RWPE1 (cell line): ENCODE results near the gene SFXN3.

Experiments
- CTCF ChIA-PET: fragments of 350-600 bp; sonication (Branson Sonifier 250); formaldehyde crosslinking; extraction: SDS; loops from one replicate; lab custom pipeline; 2021; lab: Yijun Ruan, JAX
- POLR2A ChIA-PET: fragments of 400-600 bp; formaldehyde crosslinking; extraction: SDS; loops from one replicate; lab custom pipeline; 2020; ENCODE audit warnings: antibody characterized with exemption; ENCODE audit not compliant: low non-redundant PET; lab: Yijun Ruan, JAX
- DNase-seq: peaks from one replicate; pipeline ENCODE4 v3.0.0; 2012; ENCODE audit warnings: low spot score
- H3K27ac ChIP-seq: fragments of 450-650 bp; 2 replicates; pipeline ENCODE4 v1.5.1; 2017
- CTCF ChIP-seq: fragments of 450-650 bp; conservative IDR thresholded peaks from 2 replicates; pipeline ENCODE4 v1.5.1; 2017; ENCODE audit warnings: low read depth, mild to moderate bottlenecking

The SFXN3 gene

GRCh38 chr10:101007099-101007711 is 23.8 kb upstream of the SFXN3 start:
- ChIA-PET CTCF (interaction anchor here (1.4 to 3.7 kb wide), 3 partner anchors 9 to 25 kb away, joined by 3 to 27 read pairs (median 19); partner anchors contain the start of gene LZTS2), POLR2A (interaction anchor here (1.1 kb wide), 1 partner anchor 9 kb away, joined by 3 read pairs; no protein-coding TSS in a partner anchor)
- peak overlapping the region; percentile 63 for H3K27ac ChIP-seq
- DNase-seq = no peak
- no peak for TF ChIP-seq CTCF

DNA sequence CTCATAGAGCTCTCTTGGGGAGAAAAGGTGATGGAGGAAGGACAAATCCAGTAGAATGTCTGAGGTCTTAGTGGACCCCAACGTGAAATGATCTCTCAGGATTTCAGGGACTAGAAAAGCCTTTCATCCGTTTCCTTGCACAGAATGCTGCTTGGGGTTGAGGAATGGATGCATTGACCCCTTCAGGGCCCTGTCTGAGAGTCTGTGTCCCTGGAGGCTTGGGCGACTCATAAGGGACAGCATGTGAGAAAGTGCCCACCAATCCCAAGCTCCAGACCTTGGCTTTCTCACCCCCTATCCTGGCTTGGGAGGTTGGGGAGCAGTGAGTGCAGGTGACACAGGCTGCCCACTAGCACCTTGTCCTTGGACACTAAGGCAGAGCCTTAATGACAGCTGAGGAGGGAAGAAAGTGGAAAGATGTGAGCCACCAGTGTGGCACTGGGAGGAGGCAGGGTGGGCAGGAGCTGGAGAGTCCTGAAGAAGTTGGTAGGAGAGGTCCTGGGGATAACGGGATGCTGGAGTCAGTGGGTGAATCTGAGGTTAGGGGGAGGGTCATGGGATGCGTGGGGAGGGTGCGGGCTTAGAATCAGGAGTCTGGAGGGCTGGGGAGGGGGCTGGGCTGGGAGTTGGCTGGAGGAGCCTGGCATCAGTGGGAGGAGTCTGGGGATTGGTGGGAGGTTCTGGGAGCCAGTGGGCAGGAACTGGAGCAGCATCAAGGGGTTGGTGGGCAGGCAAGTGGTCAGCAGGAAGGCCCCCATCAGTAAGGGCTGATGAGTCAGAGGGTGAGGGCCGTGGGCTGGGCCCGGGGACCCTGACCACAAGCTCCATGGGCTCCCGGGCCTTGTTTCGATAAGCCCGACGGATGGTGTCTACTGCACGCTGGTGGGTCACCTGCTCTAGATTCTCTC is 22.9 kb upstream of the SFXN3 start:
- POLR2A ChIA-PET = interaction anchor here (0.6 kb wide), 1 partner anchor 46 kb away, joined by 6 read pairs; no protein-coding TSS in a partner anchor
- DNase-seq = no peak
- CTCF ChIA-PET = interaction anchor here (0.6 to 3.7 kb wide), 6 partner anchors 10 to 83 kb away, joined by 3 to 27 read pairs (median 6); partner anchors contain the start of gene LZTS2
- no peak for TF ChIP-seq CTCF
- H3K27ac ChIP-seq = peak overlapping the region; percentile 63

DNA sequence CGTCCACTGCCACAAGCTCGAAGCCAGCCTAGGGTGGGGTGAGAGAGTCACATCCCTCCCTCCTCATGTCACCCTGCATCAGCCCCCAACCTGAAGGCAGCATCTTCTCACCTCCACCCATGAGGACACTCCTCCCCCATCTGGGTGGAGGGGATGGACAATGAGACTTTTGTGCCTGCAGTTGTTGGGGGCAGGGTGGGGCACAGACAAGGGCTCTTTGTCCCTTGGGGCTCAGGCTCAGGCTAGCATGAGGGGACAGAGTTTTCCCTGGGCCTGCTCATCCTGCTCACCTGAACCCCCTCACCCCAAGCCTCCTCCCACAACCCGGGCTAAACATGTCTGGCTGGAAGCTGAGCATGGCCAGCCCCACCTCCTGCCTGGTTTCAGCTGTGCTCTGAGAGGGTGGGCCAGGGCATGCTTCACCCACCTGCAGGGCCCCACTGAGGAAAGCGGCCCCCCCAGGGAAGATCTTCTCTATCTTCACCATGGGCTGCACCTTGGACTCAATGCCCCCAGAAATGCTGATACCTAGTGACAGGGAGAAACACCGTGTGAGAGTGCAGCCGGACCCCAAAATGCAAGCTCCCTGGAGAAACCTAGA is 22.1 kb upstream of the SFXN3 start:
- DNase-seq = no peak
- CTCF ChIA-PET = interaction anchor here (0.6 to 3.7 kb wide), 5 partner anchors 10 to 469 kb away, joined by 3 to 27 read pairs (median 5); partner anchors contain the start of gene LZTS2
- POLR2A ChIA-PET = no interaction called here
- H3K27ac ChIP-seq = peak overlapping the region; percentile 63
- no peak for TF ChIP-seq CTCF

DNA sequence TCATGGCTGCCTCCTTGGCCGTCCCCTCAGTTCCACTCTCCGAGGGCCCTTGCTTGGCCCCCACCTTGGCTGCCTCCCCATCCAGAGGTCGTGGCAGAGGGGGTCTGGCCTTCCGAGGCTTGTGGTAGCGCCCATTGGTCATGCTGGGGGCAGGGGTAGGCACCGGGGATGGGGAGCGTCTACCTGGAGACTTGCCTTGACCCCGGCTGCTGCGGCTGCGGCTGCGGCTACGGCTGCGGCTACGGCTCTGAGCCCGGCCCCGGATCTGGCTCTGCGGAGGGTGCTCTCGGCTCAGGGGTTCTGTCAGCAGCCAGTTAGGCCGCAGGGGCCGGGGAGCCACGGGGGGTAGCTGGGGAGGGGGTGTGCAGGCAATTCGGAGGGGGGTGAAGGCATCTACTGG is 20.7 kb upstream of the SFXN3 start:
- CTCF ChIA-PET = interaction anchor here (0.7 to 3.7 kb wide), 4 partner anchors 12 to 48 kb away, joined by 3 to 27 read pairs (median 8); partner anchors contain the start of gene LZTS2
- no peak overlapping the region for H3K27ac ChIP-seq
- POLR2A ChIA-PET = no interaction called here
- no peak for TF ChIP-seq CTCF
- DNase-seq = no peak

DNA sequence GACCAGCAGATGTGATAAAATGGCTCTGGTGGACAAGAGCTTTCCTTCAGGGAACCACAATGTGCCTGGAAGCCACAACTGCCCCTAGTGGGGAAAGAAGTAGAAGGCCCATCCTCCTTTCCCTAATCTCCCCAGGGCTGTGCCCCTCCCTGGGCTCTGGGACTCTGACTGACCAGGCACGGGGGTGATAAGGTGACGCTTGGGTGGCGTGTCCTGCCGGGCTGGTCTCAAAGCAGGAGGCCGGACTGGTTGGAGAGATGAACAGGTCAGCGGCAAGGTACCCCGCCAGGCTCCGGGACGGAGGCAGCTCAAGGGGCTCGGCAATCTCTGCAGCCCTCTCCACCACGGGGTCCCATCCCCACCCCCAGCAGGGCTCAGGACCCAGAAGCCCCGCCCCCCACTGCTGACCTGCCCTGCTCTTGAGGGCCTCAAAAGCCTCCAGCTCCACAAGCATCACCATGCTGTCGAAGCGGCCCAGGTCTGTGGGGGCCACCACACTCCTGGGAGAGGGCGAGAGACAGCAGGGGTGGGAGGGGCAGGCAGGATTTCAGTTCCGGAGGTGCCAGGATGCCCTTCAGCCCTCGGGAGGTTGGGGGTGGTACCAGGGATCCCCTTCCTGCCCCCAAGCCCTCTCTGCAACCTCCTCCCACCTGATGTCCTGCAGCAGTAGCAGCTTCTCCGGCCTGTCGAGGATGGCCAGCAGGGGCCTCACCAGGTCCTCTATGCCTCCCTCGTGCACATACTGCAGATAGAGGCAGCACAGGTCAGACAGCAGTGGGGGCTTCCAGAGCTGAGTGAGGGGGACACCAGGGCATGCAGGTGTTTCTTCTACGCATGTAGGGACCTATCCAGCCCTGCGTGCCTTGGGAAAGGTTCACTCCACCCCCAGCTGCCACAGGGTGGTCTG is 19.3 kb upstream of the SFXN3 start:
- POLR2A ChIA-PET = interaction anchor here (0.9 kb wide), 1 partner anchor 10 kb away, joined by 3 read pairs; no protein-coding TSS in a partner anchor
- no peak for DNase-seq
- H3K27ac ChIP-seq = peak overlapping the region; percentile 54
- CTCF ChIA-PET = interaction anchor here (0.6 to 2.2 kb wide), 15 partner anchors 9 to 1100 kb away, joined by 3 to 11 read pairs (median 3); partner anchors contain the start of genes HIF1AN, LZTS2 and SLF2
- TF ChIP-seq CTCF = 0 out of 2 replicates have a peak, but pooled peaks have one; percentile 17
